HepG2 (cell line): ENCODE data around the gene ABI2.

Experiments used
- ERF ChIP-seq: IDR thresholded peaks from 2 replicates; pipeline ENCODE4 v1.6.1; 2018; ENCODE audit warnings: missing biosample characterization, missing genetic modification reagents
- GLI4 ChIP-seq: sonication (generic); formaldehyde crosslinking; IDR thresholded peaks from 2 replicates; pipeline ENCODE4 v1.5.1; 2020; ENCODE audit warnings: missing genetic modification reagents, mild to moderate bottlenecking, moderate library complexity, borderline replicate concordance
- NFATC3 ChIP-seq: sonication (generic); formaldehyde crosslinking; IDR thresholded peaks from 2 replicates; pipeline ENCODE4 v1.5.1; 2020; ENCODE audit warnings: mild to moderate bottlenecking, missing genetic modification reagents
- NR1H2 ChIP-seq: sonication (generic); formaldehyde crosslinking; IDR thresholded peaks from 2 replicates; pipeline ENCODE4 v1.8.1; 2022; ENCODE audit warnings: low read depth, missing genetic modification reagents, borderline replicate concordance
- ZFP82 ChIP-seq: sonication (generic); formaldehyde crosslinking; IDR thresholded peaks from 2 replicates; pipeline ENCODE4 v1.5.1; 2020; ENCODE audit warnings: mild to moderate bottlenecking, missing genetic modification reagents, borderline replicate concordance
- ZNF10 ChIP-seq: sonication (generic); formaldehyde crosslinking; IDR thresholded peaks from 2 replicates; pipeline ENCODE4 v1.4.0; 2020; ENCODE audit warnings: mild to moderate bottlenecking, low read depth, missing genetic modification reagents, borderline replicate concordance

- TF ChIP-seq NR1H2 (CRISPR knock-in tag) (no peak), ZFP82 (no peak), GLI4 (CRISPR knock-in tag) (no peak), ZNF10 (no peak), ERF (no peak), NFATC3 (CRISPR knock-in tag) (no peak)
Observed at GRCh38 chr2:203470371-203470770, 142.2 kb downstream of the ABI2 start.
